Kasumi-1 (cell line): ENCODE data around the gene PLEKHO2.
A peak's percentile ranks its signal among the peaks of the same experiment; 100 is the strongest.
"Not testable (repeated sequence)": the region's sequence is repeated elsewhere in the genome, so short reads cannot be mapped to it uniquely, and the experiment has no call there.

ENCODE experiments used
- DNase-seq, 2 experiments: peaks; one replicate each; lab custom pipeline; 2025; lab: John Stamatoyannopoulos, UW

The PLEKHO2 gene

GRCh38 chr15:64841344-64842095 lies at the start of gene PLEKHO2:
PLEKHO2 (plus strand) TSS chr15:64841915; CDS start chr15:64842017, 102 bp downstream.
- peak; percentile 90 to 93 for DNase-seq

- DNase-seq = no peak
Observed at GRCh38 chr15:64792282-64792681, 49.4 kb upstream of the PLEKHO2 start.

GRCh38 chr15:64795299-64795698 lies 46.4 kb upstream of the PLEKHO2 start:
- DNase-seq = not testable (repeated sequence)

GRCh38 chr15:64795921-64796320 lies 45.8 kb upstream of the PLEKHO2 start:
- DNase-seq = not testable (repeated sequence)

- not testable (repeated sequence) for DNase-seq
Observed at GRCh38 chr15:64798905-64799304, 42.8 kb upstream of the PLEKHO2 start.

GRCh38 chr15:64800476-64800875 lies 41.2 kb upstream of the PLEKHO2 start:
- no peak for DNase-seq

- DNase-seq = no peak
Observed at GRCh38 chr15:64803526-64803925, 38.2 kb upstream of the PLEKHO2 start.

- DNase-seq = no peak
Observed at GRCh38 chr15:64804619-64805018, 37.1 kb upstream of the PLEKHO2 start.

- no peak for DNase-seq
Observed at GRCh38 chr15:64806509-64806908, 35.2 kb upstream of the PLEKHO2 start.

GRCh38 chr15:64807051-64807749 lies 34.5 kb upstream of the PLEKHO2 start:
- DNase-seq = no peak

GRCh38 chr15:64807751-64808222 lies 33.9 kb upstream of the PLEKHO2 start:
- DNase-seq = no peak

- DNase-seq = no peak
Observed at GRCh38 chr15:64808785-64809453, 32.8 kb upstream of the PLEKHO2 start.

- DNase-seq = peak; percentile 63 to 71
Observed at GRCh38 chr15:64809649-64810496, 31.8 kb upstream of the PLEKHO2 start.

GRCh38 chr15:64810497-64811326 lies 31.0 kb upstream of the PLEKHO2 start:
- DNase-seq = no peak

- DNase-seq = no peak
Observed at GRCh38 chr15:64813075-64813474, 28.6 kb upstream of the PLEKHO2 start.

GRCh38 chr15:64814283-64814682 lies 27.4 kb upstream of the PLEKHO2 start:
- DNase-seq = not testable (repeated sequence)

- DNase-seq = not testable (repeated sequence)
Observed at GRCh38 chr15:64814965-64815364, 26.8 kb upstream of the PLEKHO2 start.

GRCh38 chr15:64816452-64816851 lies 25.3 kb upstream of the PLEKHO2 start:
- no peak for DNase-seq

GRCh38 chr15:64824929-64825430 lies 16.7 kb upstream of the PLEKHO2 start:
- no peak for DNase-seq
